Skeletal muscle tissue (tissue), 4 donors: Measurements from ENCODE around the gene DTNBP1. TPM values are rescaled to one million over a fixed set of nuclear protein-coding genes. Genes with fewer than 3 reads are reported as not detected.

Experiments
- H3K27ac ChIP-seq: one replicate; pipeline ENCODE4 v1.7.0; 2013; ENCODE audit warnings: mild to moderate bottlenecking, low read depth, low read length, inconsistent platforms
- H3K27me3 ChIP-seq, 3 donors: one replicate each; pipeline ENCODE4 v1.7.0; 2013; ENCODE audit warnings: low read length in 3 of 3; ENCODE audit not compliant: control insufficient read depth in 3 of 3, insufficient read depth in 3 of 3
- H3K36me3 ChIP-seq, 3 donors: one replicate each; pipeline ENCODE4 v1.7.0; 2013; ENCODE audit warnings: low read length in 3 of 3; ENCODE audit not compliant: control insufficient read depth in 3 of 3, insufficient read depth in 3 of 3
- H3K4me1 ChIP-seq, 3 donors: one replicate each; pipeline ENCODE4 v1.7.0; 2013; ENCODE audit warnings: low read length in 3 of 3, mild to moderate bottlenecking in 3 of 3; ENCODE audit not compliant: control insufficient read depth in 3 of 3, insufficient read depth in 3 of 3
- H3K4me3 ChIP-seq, 3 donors: one replicate each; pipeline ENCODE4 v1.7.0; 2013; ENCODE audit warnings: low read length in 3 of 3
- H3K9ac ChIP-seq, 3 donors: one replicate each; pipeline ENCODE4 v1.7.0; 2013; ENCODE audit warnings: low read length in 3 of 3, mild to moderate bottlenecking in 3 of 3, moderate library complexity in 2 of 3, low read depth in 1 of 3
- H3K9me3 ChIP-seq, 3 donors: one replicate each; pipeline ENCODE4 v1.7.0; 2013; ENCODE audit warnings: low read length in 3 of 3; ENCODE audit not compliant: control insufficient read depth in 3 of 3
- total RNA-seq: library from RNA; depleted of rRNA; stranded (reverse); fragments of >200 nt; gene quantifications from one replicate; pipeline ENCODE4 v1.2.3, GENCODE V29; 2014
- donor health status: Osteomylitis.

Gene DTNBP1
- total RNA-seq, 1 donor from 2014 or later = 15.1 TPM

- Histone ChIP-seq H3K27me3 (no peaks in the 10 kb centered on the region), H3K4me3 (no peak overlapping the region), H3K27ac (no peak overlapping the region), H3K36me3 (no peaks in the 10 kb centered on the region), H3K4me1 (peaks cover 15 to 17% (median 17%) of the 10 kb centered on the region in 3 donors), H3K9me3 (no peaks in the 10 kb centered on the region), H3K9ac (no peak overlapping the region)
Observed at GRCh38 chr6:15596186-15596896, 66.5 kb downstream of the DTNBP1 start.

GRCh38 chr6:15595461-15596173 lies 67.2 kb downstream of the DTNBP1 start:
- Histone ChIP-seq H3K9me3 (no peaks in the 10 kb centered on the region), H3K36me3 (no peaks in the 10 kb centered on the region), H3K27me3 (no peaks in the 10 kb centered on the region), H3K4me1 (peaks cover 15 to 17% (median 17%) of the 10 kb centered on the region in 3 donors), H3K9ac (peak overlapping the region in 1 of 3 donors; percentile 46), H3K27ac (peak overlapping the region; percentile 4), H3K4me3 (no peak overlapping the region)

- Histone ChIP-seq H3K9ac (no peak overlapping the region), H3K27me3 (no peaks in the 10 kb centered on the region), H3K4me3 (no peak overlapping the region), H3K36me3 (no peaks in the 10 kb centered on the region), H3K9me3 (no peaks in the 10 kb centered on the region), H3K27ac (no peak overlapping the region), H3K4me1 (peaks cover 17 to 20% (median 18%) of the 10 kb centered on the region in 3 donors)
Observed at GRCh38 chr6:15594512-15595259, 68.1 kb downstream of the DTNBP1 start.

- H3K9ac ChIP-seq = no peak overlapping the region
- H3K36me3 ChIP-seq = no peaks in the 10 kb centered on the region
- no peaks in the 10 kb centered on the region for H3K27me3 ChIP-seq
- H3K4me3 ChIP-seq = no peak overlapping the region
- peaks cover 18 to 26% (median 23%) of the 10 kb centered on the region in 3 donors for H3K4me1 ChIP-seq
- H3K9me3 ChIP-seq = no peaks in the 10 kb centered on the region
- H3K27ac ChIP-seq = no peak overlapping the region
Observed at GRCh38 chr6:15593798-15594197, 69.0 kb downstream of the DTNBP1 start.

GRCh38 chr6:15592610-15593009 lies 70.2 kb downstream of the DTNBP1 start:
- Histone ChIP-seq H3K4me1 (peaks cover 18 to 27% (median 26%) of the 10 kb centered on the region in 3 donors), H3K9ac (no peak overlapping the region), H3K27ac (no peak overlapping the region), H3K27me3 (no peaks in the 10 kb centered on the region), H3K36me3 (no peaks in the 10 kb centered on the region), H3K9me3 (no peaks in the 10 kb centered on the region), H3K4me3 (no peak overlapping the region)

- H3K4me1 ChIP-seq = peaks cover 9 to 15% (median 12%) of the 10 kb centered on the region in 3 donors
- H3K9me3 ChIP-seq = no peaks in the 10 kb centered on the region
- H3K9ac ChIP-seq = no peak overlapping the region
- no peak overlapping the region for H3K27ac ChIP-seq
- H3K4me3 ChIP-seq = no peak overlapping the region
- no peaks in the 10 kb centered on the region for H3K36me3 ChIP-seq
- H3K27me3 ChIP-seq = no peaks in the 10 kb centered on the region
Observed at GRCh38 chr6:15588971-15589634, 73.7 kb downstream of the DTNBP1 start.

GRCh38 chr6:15586503-15586902 lies 76.3 kb downstream of the DTNBP1 start:
- Histone ChIP-seq H3K36me3 (no peaks in the 10 kb centered on the region), H3K9me3 (no peaks in the 10 kb centered on the region), H3K27ac (no peak overlapping the region), H3K27me3 (no peaks in the 10 kb centered on the region), H3K9ac (no peak overlapping the region), H3K4me1 (peaks cover 3 to 10% (median 9%) of the 10 kb centered on the region in 3 donors), H3K4me3 (no peak overlapping the region)

- no peaks in the 10 kb centered on the region for H3K9me3 ChIP-seq
- H3K27me3 ChIP-seq = no peaks in the 10 kb centered on the region
- no peak overlapping the region for H3K9ac ChIP-seq
- H3K27ac ChIP-seq = no peak overlapping the region
- H3K36me3 ChIP-seq = no peaks in the 10 kb centered on the region
- H3K4me1 ChIP-seq = peaks cover 3 to 10% (median 9%) of the 10 kb centered on the region in 3 donors
- no peak overlapping the region for H3K4me3 ChIP-seq
Observed at GRCh38 chr6:15585760-15586214, 77.0 kb downstream of the DTNBP1 start.

GRCh38 chr6:15582499-15582898 lies 80.3 kb downstream of the DTNBP1 start:
- H3K4me1 ChIP-seq = no peaks in the 10 kb centered on the region
- H3K36me3 ChIP-seq = no peaks in the 10 kb centered on the region
- no peaks in the 10 kb centered on the region for H3K27me3 ChIP-seq
- no peak overlapping the region for H3K27ac ChIP-seq
- no peak overlapping the region for H3K9ac ChIP-seq
- H3K9me3 ChIP-seq = no peaks in the 10 kb centered on the region
- H3K4me3 ChIP-seq = no peak overlapping the region
